Measurements from ENCODE around the gene EPS8.

The EPS8 gene

GRCh38 chr12:15789220-15790171 lies at the start of gene EPS8:
EPS8 (minus strand) TSS chr12:15789388; CDS start chr12:15682951, 106,437 bp downstream.
- Mint-ChIP-seq H3K9me3 (no peaks in the 10 kb centered on the region), H3K36me3 (no peaks in the 10 kb centered on the region), H3K4me3 (peak within 1 kb of the TSS; percentile 96), H3K27ac (peak within 1 kb of the TSS; percentile 68), H3K4me1 (peaks cover 13% of the 10 kb centered on the region), H3K27me3 (peaks cover 12% of the 10 kb centered on the region)
- DNase-seq (ENCODE audit: low spot score in 2 of 2) (peak; percentile 87 to 89), ATAC-seq (ENCODE audit: low read depth) (peak; percentile 92)

DNA sequence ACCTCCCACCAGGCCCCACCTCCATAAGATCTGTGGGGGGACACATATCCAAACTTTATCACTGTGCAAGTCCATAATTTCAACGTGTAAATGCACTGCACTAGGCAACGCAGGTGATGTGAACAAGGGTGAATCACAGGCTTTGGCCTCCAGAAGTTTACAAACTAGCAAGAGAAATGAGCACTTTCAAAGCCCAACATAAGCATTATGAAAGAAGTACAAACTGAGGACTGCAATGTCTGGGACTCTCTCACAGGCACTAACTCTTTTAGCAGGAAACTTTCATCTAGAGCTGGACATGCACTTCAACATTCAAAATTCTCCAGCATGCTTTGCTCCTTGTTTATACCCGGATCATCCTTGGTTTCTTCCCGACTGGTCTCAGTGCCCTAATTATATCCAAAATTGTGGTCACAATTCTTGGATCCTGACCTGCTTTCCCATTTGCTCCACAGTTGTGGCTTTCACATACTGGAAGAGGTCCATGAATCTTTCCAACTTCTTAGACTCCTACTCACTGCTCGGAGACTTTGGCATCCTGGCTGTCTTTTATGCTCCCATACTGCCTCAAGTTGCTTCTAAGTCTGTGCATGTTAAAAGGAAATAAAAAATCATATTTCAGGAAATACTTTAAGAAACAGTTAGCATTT lies 48.1 kb upstream of the EPS8 start:
- ATAC-seq (ENCODE audit: low read depth) (no peak), DNase-seq (ENCODE audit: low spot score in 2 of 2) (no peak)
- Mint-ChIP-seq H3K4me3 (no peak overlapping the region), H3K4me1 (no peaks in the 10 kb centered on the region), H3K27me3 (peaks cover 12% of the 10 kb centered on the region), H3K27ac (no peak overlapping the region), H3K36me3 (no peaks in the 10 kb centered on the region), H3K9me3 (no peaks in the 10 kb centered on the region)

DNA sequence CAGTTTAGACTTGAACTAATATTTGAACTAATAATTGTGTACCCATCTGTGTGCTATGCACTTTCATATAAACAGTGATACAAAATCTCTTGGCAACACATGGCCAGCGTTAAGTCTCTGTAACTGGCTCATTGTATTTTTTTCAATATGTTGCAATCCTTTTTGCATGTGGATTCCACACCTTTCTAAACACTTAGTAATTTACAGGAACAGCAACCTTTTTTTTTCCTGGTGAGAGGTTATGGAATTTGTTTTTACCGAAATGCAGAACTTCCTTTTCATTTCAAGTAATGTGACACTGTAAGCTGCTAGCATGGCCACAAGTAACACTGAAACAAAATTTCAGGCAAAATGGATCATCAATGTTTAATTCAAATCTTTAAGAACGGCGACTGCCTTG lies 45.4 kb upstream of the EPS8 start:
- DNase-seq (ENCODE audit: low spot score in 2 of 2) (no peak), ATAC-seq (ENCODE audit: low read depth) (no peak)
- H3K36me3 Mint-ChIP-seq, result no peaks in the 10 kb centered on the region
- H3K9me3 Mint-ChIP-seq, result no peaks in the 10 kb centered on the region
- H3K4me1 Mint-ChIP-seq, result no peaks in the 10 kb centered on the region
- no peak overlapping the region for H3K27ac Mint-ChIP-seq
- peaks cover 8% of the 10 kb centered on the region for H3K27me3 Mint-ChIP-seq
- H3K4me3 Mint-ChIP-seq, result no peak overlapping the region

- ATAC-seq (ENCODE audit: low read depth) (no peak), DNase-seq (ENCODE audit: low spot score in 2 of 2) (no peak)
- no peak overlapping the region for H3K4me3 Mint-ChIP-seq
Observed at GRCh38 chr12:15831315-15831978, 42.3 kb upstream of the EPS8 start.

DNA sequence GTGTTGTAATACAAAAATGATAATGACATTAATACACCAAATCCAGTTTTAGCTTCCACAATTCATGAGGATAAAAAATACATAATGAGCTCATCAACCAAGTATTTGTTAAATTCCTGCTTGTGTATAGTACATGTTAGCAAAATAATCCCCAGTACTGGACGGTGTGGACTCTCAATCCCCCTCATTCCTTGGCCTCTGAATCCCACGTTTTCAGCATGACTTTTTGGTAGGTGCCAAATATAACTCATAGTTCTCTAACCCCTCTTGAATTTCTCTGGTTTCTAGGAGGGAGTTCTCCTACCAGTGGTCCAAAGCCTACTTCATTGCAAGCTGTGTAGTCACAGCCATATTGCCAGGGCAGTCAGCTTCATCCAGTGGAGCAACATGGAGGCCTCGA lies 41.4 kb upstream of the EPS8 start:
- Mint-ChIP-seq H3K4me1 (no peaks in the 10 kb centered on the region), H3K27ac (no peak overlapping the region), H3K9me3 (no peaks in the 10 kb centered on the region), H3K27me3 (peaks cover 3% of the 10 kb centered on the region), H3K36me3 (no peaks in the 10 kb centered on the region), H3K4me3 (no peak overlapping the region)
- DNase-seq (ENCODE audit: low spot score in 2 of 2) (no peak), ATAC-seq (ENCODE audit: low read depth) (no peak)

More at GRCh38 chr12:15831315-15831978, 42.3 kb upstream of the EPS8 start:
- no peaks in the 10 kb centered on the region for H3K9me3 Mint-ChIP-seq
- no peak overlapping the region for H3K27ac Mint-ChIP-seq
- no peaks in the 10 kb centered on the region for H3K36me3 Mint-ChIP-seq
- H3K4me1 Mint-ChIP-seq, result no peaks in the 10 kb centered on the region
- peaks cover 3% of the 10 kb centered on the region for H3K27me3 Mint-ChIP-seq

- DNase-seq (ENCODE audit: low spot score in 2 of 2), result no peak
- H3K4me3 Mint-ChIP-seq, result no peak overlapping the region
- no peaks in the 10 kb centered on the region for H3K36me3 Mint-ChIP-seq
- no peak overlapping the region for H3K27ac Mint-ChIP-seq
- H3K27me3 Mint-ChIP-seq, result peaks cover 3% of the 10 kb centered on the region
- H3K4me1 Mint-ChIP-seq, result no peaks in the 10 kb centered on the region
- H3K9me3 Mint-ChIP-seq, result no peaks in the 10 kb centered on the region
- ATAC-seq (ENCODE audit: low read depth), result no peak
Observed at GRCh38 chr12:15829949-15830348, 40.8 kb upstream of the EPS8 start.

- no peaks in the 10 kb centered on the region for H3K36me3 Mint-ChIP-seq
- no peak overlapping the region for H3K4me3 Mint-ChIP-seq
- no peak overlapping the region for H3K27ac Mint-ChIP-seq
- DNase-seq (ENCODE audit: low spot score in 2 of 2) (no peak), ATAC-seq (ENCODE audit: low read depth) (no peak)
- H3K9me3 Mint-ChIP-seq, result no peaks in the 10 kb centered on the region
- peaks cover 3% of the 10 kb centered on the region for H3K27me3 Mint-ChIP-seq
- H3K4me1 Mint-ChIP-seq, result no peaks in the 10 kb centered on the region
Observed at GRCh38 chr12:15829255-15829654, 40.1 kb upstream of the EPS8 start.

DNA sequence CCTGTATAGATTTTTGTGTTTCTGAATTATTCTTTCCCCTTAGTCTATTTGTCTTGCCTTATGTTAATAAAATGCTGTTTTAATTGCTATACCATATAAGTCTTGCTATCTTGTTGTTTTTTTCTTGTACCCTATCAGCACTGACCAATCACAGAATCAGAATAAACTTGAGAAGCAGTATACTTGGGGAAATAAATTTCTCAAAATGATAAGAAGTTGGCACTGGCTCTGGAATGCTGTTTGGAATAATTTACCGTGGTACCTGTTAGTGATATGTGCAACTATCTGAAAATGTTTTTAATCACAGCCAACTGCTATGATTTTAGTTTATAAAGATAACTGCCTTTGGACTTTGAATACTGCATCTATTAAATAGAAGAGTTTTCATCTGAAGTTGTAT lies 37.9 kb upstream of the EPS8 start:
- no peaks in the 10 kb centered on the region for H3K36me3 Mint-ChIP-seq
- ATAC-seq (ENCODE audit: low read depth) (no peak), DNase-seq (ENCODE audit: low spot score in 2 of 2) (no peak)
- no peak overlapping the region for H3K4me3 Mint-ChIP-seq
- peaks cover 2% of the 10 kb centered on the region for H3K27me3 Mint-ChIP-seq
- H3K27ac Mint-ChIP-seq, result no peak overlapping the region
- H3K4me1 Mint-ChIP-seq, result no peaks in the 10 kb centered on the region
- H3K9me3 Mint-ChIP-seq, result no peaks in the 10 kb centered on the region

- H3K4me3 Mint-ChIP-seq, result no peak overlapping the region
- peaks cover 3% of the 10 kb centered on the region for H3K27me3 Mint-ChIP-seq
- H3K36me3 Mint-ChIP-seq, result no peaks in the 10 kb centered on the region
- H3K27ac Mint-ChIP-seq, result no peak overlapping the region
- DNase-seq (ENCODE audit: low spot score in 2 of 2), result no peak
- no peak for ATAC-seq (ENCODE audit: low read depth)
- no peaks in the 10 kb centered on the region for H3K4me1 Mint-ChIP-seq
- no peaks in the 10 kb centered on the region for H3K9me3 Mint-ChIP-seq
Observed at GRCh38 chr12:15824516-15824915, 35.3 kb upstream of the EPS8 start.

- no peak overlapping the region for H3K27ac Mint-ChIP-seq
- H3K36me3 Mint-ChIP-seq, result no peaks in the 10 kb centered on the region
- H3K4me1 Mint-ChIP-seq, result no peaks in the 10 kb centered on the region
- no peak for DNase-seq (ENCODE audit: low spot score in 2 of 2)
- H3K27me3 Mint-ChIP-seq, result peaks cover 4% of the 10 kb centered on the region
- H3K9me3 Mint-ChIP-seq, result no peaks in the 10 kb centered on the region
- H3K4me3 Mint-ChIP-seq, result no peak overlapping the region
- no peak for ATAC-seq (ENCODE audit: low read depth)
Observed at GRCh38 chr12:15823360-15824128, 34.4 kb upstream of the EPS8 start.

DNA sequence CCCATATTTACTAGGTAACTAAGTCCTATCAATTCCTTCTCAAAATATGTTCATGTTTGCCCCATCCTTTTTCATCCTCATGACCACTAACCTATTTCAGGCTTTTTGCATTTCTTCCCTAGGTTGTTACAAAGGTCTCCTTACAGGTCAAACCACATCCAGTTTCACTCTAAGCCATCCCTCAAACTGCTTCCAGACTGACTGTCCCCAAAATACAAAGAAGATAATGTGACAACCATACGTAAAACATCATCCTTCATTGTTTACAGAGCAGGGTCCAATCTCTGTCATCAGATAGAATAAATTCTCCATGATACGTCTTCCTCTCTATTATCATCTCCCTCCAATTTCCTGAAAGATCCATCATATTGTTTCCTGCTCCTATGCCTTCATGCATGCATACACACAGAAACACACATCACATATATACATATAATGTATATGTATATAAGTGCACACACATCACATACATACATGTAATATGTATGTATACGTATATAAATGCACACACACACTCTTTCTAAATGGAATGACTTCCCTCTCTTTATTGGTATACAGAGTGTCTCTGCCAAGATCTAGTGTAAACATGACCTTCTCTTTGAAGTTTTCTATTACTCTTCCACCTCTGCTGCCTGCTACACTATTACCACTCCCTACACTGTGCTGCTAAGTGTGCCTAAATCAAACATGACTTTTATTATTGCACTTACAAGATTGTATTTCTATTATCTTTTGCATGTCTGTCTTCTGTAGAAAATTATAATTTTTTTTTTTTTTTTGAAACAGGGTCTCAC lies 30.7 kb upstream of the EPS8 start:
- DNase-seq (ENCODE audit: low spot score in 2 of 2), result no peak
- H3K27me3 Mint-ChIP-seq, result peaks cover 6% of the 10 kb centered on the region
- H3K27ac Mint-ChIP-seq, result no peak overlapping the region
- H3K4me3 Mint-ChIP-seq, result no peak overlapping the region
- no peaks in the 10 kb centered on the region for H3K9me3 Mint-ChIP-seq
- no peak for ATAC-seq (ENCODE audit: low read depth)
- no peaks in the 10 kb centered on the region for H3K4me1 Mint-ChIP-seq
- no peaks in the 10 kb centered on the region for H3K36me3 Mint-ChIP-seq

GRCh38 chr12:15818418-15818817 lies 29.2 kb upstream of the EPS8 start:
- no peak overlapping the region for H3K4me3 Mint-ChIP-seq
- H3K36me3 Mint-ChIP-seq, result no peaks in the 10 kb centered on the region
- no peaks in the 10 kb centered on the region for H3K9me3 Mint-ChIP-seq
- DNase-seq (ENCODE audit: low spot score in 2 of 2) (no peak), ATAC-seq (ENCODE audit: low read depth) (no peak)
- H3K27me3 Mint-ChIP-seq, result peaks cover 6% of the 10 kb centered on the region
- no peak overlapping the region for H3K27ac Mint-ChIP-seq
- no peaks in the 10 kb centered on the region for H3K4me1 Mint-ChIP-seq

DNA sequence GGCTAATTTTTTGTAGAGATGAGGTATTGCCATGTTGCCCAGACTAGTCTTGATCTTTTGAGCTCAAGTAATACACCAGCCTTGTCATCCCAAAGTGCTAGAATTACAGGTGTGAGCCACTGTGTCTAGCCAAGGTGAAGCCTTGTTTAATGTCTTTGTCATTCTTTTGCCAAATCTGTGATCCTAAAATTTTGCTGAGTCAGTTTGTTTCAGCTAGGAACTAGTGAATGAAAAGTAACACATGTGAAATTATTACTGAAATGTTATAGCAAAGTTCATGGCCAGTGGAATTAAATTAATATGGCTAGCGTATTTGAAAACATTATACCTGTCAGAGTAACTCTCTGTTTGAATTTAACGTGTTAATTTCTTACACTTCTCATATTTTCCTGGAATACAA lies 26.5 kb upstream of the EPS8 start:
- Mint-ChIP-seq H3K4me1 (no peaks in the 10 kb centered on the region), H3K27ac (no peak overlapping the region), H3K9me3 (no peaks in the 10 kb centered on the region), H3K27me3 (peaks cover 8% of the 10 kb centered on the region), H3K36me3 (no peaks in the 10 kb centered on the region), H3K4me3 (no peak overlapping the region)
- ATAC-seq (ENCODE audit: low read depth) (no peak), DNase-seq (ENCODE audit: low spot score in 2 of 2) (no peak)
